ENCODE results near the gene TFR2.

TFR2 gene

DNA sequence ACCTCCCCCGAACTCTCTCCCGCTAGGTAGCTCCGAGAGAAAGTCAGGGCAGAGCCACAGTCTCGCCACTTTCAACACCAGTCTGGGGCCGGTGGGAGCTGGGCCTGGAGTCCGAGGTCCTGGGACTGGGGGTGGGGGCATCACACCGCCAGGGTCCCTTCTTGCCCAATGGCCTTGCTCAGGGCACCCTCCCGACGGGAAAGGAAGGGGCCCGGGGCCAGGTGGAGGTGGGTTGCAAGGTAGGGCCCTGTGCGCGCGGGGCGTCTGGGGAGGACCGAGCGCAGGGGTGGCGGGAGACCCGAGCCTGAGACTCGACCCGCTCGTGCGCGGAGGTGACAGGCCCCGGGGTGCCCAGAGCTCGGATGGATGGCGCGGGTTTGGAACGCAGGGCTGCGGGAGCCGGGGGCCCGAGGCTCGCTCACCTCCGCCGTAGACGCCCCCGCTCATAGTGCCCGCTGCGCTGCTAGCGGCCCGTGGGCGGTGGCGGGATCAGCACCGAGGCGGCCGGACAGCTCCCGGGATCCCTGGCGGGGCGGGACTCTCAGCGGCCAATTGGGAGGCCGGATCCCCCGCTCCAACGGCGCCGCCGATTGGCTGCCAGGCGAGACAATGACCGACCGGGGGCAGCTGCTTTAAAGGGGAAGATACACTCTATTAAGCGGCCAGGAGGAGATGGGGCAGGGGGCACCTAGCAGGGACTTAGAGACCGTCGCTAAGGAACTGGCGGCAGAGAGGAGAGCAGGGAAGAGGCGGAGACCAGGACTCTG lies 14.7 kb upstream of the TFR2 start, which contains the start of gene ACTL6B:
Gene ACTL6B, minus strand, starts transcription at position 541 of the 767 bp plus-strand sequence. Its CDS starts 94 bp downstream, at position 447.
- no peak for TF ChIP-seq CTCF (IDR thresholded peaks at IDR 0.05; ENCODE audit: borderline replicate concordance, insufficient read depth, low read depth, low read length)
- H3K4me3 ChIP-seq (ENCODE audit: low read depth, low read length) = no peak within 1 kb of the TSS

DNA sequence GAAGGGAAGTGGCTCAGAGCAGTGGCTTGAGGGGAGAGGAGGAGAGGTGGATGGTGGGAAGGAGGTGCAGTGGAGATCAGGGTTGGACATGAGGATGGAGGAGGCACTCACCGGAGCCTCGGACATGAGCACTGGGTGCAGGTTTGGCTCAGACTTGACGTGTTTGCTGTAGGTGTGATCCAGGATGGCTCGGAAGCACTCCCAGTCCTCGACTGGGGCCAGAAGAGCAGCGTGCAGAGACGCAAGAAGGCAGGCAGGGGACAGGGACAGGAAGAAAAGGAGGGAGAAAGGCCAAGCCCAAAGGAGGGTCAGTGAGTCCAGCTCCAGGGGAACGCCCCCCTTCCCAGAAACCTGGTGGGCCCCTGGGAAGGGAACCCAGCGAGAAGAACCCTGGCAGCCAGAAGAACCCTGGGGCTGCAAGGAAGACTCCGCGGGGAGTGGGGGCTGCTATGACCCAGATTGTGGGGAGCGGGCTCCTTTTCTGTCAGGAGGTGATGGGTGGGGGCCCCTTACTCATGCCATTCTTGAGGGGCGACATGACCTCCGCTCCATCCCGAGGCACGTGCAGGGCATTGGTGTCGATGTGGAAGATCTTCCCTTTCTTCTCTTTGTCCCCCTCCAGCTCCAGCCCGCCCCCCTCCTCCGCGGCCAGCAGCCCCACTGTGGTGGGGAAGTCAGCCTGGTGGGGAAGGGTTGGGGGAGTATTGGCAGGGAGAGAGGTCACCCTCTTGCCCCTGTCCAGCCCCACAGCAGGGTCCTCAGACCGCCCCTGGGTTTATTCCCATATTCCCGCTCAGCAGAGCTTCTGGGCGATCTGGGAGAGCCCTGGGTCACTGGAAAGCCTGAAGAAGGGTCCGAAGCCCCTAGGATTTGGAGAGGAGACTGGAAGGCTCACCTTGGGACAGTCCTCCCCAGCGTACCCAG lies 13.8 kb upstream of the TFR2 start:
- H3K4me3 ChIP-seq (ENCODE audit: low read depth, low read length) = no peak overlapping the region
- no peak for TF ChIP-seq CTCF (IDR thresholded peaks at IDR 0.05; ENCODE audit: borderline replicate concordance, insufficient read depth, low read depth, low read length)

DNA sequence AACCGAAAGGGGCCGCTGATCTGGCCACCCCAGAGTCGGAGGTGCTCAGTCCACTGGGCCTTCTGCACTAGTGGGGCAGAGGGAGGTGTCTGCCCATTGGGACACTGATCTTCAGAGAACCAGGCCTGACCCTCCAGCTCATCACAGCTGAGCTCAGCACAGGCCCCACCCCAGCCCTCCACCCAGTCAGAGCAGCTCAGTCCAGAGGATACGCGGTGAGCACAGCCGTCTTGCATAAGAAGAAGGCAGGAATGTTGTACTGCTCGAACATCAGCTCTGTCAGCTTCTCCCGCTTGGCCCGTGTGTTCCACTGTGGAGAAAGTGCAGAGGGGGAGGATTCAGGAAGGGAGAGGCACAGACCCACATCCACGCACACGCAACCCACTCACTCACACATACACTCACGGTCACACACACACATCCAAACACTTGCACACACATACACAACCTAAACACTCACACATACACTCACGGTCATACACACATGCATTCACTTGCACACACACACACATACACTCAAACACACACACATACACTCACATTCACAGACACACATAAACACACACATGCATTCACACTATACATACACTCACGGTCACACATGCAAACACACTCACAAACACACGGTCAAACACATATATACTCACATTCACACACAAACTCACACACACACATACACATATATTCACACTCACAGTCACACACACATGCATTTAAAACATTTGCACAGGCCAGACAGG lies 8.6 kb upstream of the TFR2 start:
- no peak overlapping the region for H3K4me3 ChIP-seq (ENCODE audit: low read depth, low read length)
- TF ChIP-seq CTCF (IDR thresholded peaks at IDR 0.05; ENCODE audit: borderline replicate concordance, insufficient read depth, low read depth, low read length) = no peak

DNA sequence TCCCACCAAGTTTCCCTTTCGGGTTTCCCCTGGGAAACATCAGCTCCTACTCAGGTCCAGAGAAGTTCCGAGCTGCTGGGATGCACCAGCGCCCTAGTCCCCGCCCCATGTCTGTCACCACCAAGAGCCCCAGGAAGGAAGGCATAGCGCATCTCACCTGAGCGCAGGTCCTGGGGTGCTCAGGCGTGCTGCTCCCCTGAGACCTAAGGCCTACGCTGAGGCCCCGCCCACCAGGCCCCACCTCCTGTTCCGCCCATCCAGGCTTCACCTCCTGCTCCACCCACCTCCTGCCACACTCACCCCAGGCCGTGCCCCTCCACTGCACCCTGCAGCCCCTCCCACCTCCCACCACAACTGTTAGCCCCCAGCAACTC lies 1.2 kb upstream of the TFR2 start:
- H3K4me3 ChIP-seq (ENCODE audit: low read depth, low read length) = no peak overlapping the region
- no peak for TF ChIP-seq CTCF (IDR thresholded peaks at IDR 0.05; ENCODE audit: borderline replicate concordance, insufficient read depth, low read depth, low read length)

GRCh38 chr7:100641860-100642533 lies 645 bp upstream of the TFR2 start:
- H3K4me3 ChIP-seq (ENCODE audit: low read depth, low read length) = no peak overlapping the region
- no peak for TF ChIP-seq CTCF (IDR thresholded peaks at IDR 0.05; ENCODE audit: borderline replicate concordance, insufficient read depth, low read depth, low read length)
